Measurements from ENCODE around the gene LBHD2. TPM values are rescaled to one million over a fixed set of nuclear protein-coding genes. Genes with fewer than 3 reads are reported as not detected.

Gene LBHD2
- total RNA-seq, 1 donor from 2014 or later = not detected

DNA sequence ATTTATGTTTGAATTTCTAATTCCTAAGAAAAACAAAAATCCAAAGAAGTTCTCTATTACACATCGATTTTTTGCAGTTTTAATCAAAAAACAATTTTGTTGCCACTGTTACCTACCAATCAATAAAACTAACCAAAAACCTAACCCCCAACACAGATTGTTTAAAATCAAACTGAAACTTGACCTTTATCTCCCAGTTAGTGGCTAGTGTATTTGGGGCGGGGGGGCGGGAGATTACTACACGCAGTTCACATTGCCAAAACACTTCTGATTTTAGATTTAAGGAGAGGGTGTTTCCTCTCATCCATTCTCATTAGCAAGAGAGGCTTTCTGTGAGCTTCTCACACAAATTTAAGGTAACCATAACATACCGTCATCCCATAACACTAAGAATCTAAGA, 33.1 kb upstream of the LBHD2 start:
- Mint-ChIP-seq H3K4me1 (ENCODE audit: unreplicated experiment) (peaks cover 45% of the 10 kb centered on the region), H3K4me3 (ENCODE audit: unreplicated experiment) (no peak overlapping the region), H3K27me3 (ENCODE audit: unreplicated experiment) (no peaks in the 10 kb centered on the region), H3K9me3 (ENCODE audit: unreplicated experiment) (no peaks in the 10 kb centered on the region), H3K36me3 (ENCODE audit: unreplicated experiment) (peaks cover 9% of the 10 kb centered on the region), H3K27ac (ENCODE audit: unreplicated experiment) (no peak overlapping the region)
- no peak for DNase-seq (ENCODE audit: extremely low spot score, unreplicated experiment)
- no peak for TF ChIP-seq CTCF (IDR thresholded peaks at IDR 0.05)

DNA sequence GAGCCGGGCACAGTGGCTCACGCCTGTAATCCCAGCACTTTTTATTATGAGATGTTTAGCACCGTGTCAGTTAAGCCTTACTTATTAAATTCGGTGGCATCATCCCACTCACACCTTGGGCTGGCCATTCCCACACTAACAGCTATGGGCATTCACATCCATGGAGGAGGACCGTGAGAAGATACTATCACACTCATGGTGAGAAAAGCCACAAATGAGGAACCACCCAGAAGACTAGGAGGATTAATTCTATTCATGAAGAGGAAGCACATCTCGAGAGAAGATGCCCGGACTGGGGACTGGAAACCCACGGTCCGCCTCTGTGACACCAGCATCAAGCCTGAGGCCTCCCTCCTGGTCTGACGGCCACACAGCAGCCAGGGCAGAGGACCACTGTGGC, 31.6 kb upstream of the LBHD2 start:
- H3K4me3 Mint-ChIP-seq (ENCODE audit: unreplicated experiment) = no peak overlapping the region
- peaks cover 44% of the 10 kb centered on the region for H3K4me1 Mint-ChIP-seq (ENCODE audit: unreplicated experiment)
- no peak for TF ChIP-seq CTCF (IDR thresholded peaks at IDR 0.05)
- no peaks in the 10 kb centered on the region for H3K9me3 Mint-ChIP-seq (ENCODE audit: unreplicated experiment)
- H3K27me3 Mint-ChIP-seq (ENCODE audit: unreplicated experiment) = no peaks in the 10 kb centered on the region
- no peak for DNase-seq (ENCODE audit: extremely low spot score, unreplicated experiment)
- H3K27ac Mint-ChIP-seq (ENCODE audit: unreplicated experiment) = no peak overlapping the region
- H3K36me3 Mint-ChIP-seq (ENCODE audit: unreplicated experiment) = peaks cover 3% of the 10 kb centered on the region

DNA sequence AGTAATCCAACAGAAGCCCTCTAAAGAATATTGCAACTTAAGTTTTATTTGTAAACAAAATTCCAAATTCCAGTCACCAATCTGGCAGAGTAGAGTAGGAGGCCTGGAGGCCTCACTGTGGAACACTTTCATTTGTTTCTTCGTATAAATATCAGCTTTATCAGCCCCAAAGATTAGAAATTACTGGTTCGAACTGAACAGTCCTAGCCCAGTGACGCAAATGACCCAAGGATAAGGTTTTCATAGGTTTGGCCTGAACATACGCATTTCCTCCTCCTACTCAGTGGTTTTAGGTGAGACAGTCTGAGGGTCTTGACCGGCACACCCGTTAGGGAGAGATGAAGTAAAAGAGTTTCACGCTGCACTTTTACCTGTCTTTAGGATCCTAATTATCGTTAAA, 28.3 kb upstream of the LBHD2 start:
- Mint-ChIP-seq H3K4me1 (ENCODE audit: unreplicated experiment) (peaks cover 37% of the 10 kb centered on the region), H3K4me3 (ENCODE audit: unreplicated experiment) (peak overlapping the region; percentile 88), H3K36me3 (ENCODE audit: unreplicated experiment) (peaks cover 3% of the 10 kb centered on the region), H3K27ac (ENCODE audit: unreplicated experiment) (peak overlapping the region; percentile 75), H3K27me3 (ENCODE audit: unreplicated experiment) (no peaks in the 10 kb centered on the region), H3K9me3 (ENCODE audit: unreplicated experiment) (no peaks in the 10 kb centered on the region)
- TF ChIP-seq CTCF (IDR thresholded peaks at IDR 0.05) = no peak
- DNase-seq (ENCODE audit: extremely low spot score, unreplicated experiment) = no peak

DNA sequence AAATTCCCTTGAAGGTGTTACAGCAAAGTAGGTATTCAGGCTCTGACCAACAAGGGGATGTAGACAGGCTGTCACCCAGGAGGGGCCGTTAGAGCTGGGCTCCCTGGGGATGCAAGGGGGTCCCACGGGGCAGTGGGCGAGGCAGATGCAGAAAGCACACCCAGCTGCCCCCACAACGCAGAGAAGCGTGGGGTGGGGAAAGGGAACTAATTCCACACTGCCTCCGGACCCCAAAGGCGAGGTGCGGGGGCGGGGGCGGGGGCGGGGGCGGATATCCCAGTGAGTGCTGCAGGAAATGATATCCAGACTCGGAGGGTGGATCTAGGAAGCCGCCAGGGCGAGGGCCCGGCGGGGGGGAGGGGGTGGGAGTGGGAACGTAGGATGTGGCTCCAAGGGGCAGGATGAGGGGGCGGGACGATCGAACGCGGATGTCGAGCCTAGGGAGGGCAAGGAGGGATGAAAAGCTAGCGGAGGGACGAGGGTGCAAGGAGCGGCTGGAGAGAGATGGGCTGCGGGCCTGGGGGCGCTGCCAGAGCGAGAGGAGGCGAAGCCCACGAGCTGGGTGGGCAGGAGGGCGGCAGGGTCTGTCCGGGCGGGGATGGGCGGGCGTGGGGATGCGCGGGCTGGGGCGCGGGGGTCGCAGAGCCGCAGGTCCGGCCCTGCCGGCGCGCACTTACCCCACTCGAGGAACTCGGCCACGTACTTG, 27.5 kb upstream of the LBHD2 start:
- peak overlapping the region; percentile 88 for H3K4me3 Mint-ChIP-seq (ENCODE audit: unreplicated experiment)
- peaks cover 35% of the 10 kb centered on the region for H3K4me1 Mint-ChIP-seq (ENCODE audit: unreplicated experiment)
- no peaks in the 10 kb centered on the region for H3K9me3 Mint-ChIP-seq (ENCODE audit: unreplicated experiment)
- H3K36me3 Mint-ChIP-seq (ENCODE audit: unreplicated experiment) = peaks cover 3% of the 10 kb centered on the region
- no peaks in the 10 kb centered on the region for H3K27me3 Mint-ChIP-seq (ENCODE audit: unreplicated experiment)
- DNase-seq (ENCODE audit: extremely low spot score, unreplicated experiment) = no peak
- no peak for TF ChIP-seq CTCF (IDR thresholded peaks at IDR 0.05)
- peak overlapping the region; percentile 82 for H3K27ac Mint-ChIP-seq (ENCODE audit: unreplicated experiment)

- DNase-seq (ENCODE audit: extremely low spot score, unreplicated experiment) = no peak
- H3K27ac Mint-ChIP-seq (ENCODE audit: unreplicated experiment) = no peak overlapping the region
- H3K9me3 Mint-ChIP-seq (ENCODE audit: unreplicated experiment) = no peaks in the 10 kb centered on the region
- peak overlapping the region; percentile 88 for H3K4me3 Mint-ChIP-seq (ENCODE audit: unreplicated experiment)
- TF ChIP-seq CTCF (IDR thresholded peaks at IDR 0.05) = no peak
- no peaks in the 10 kb centered on the region for H3K27me3 Mint-ChIP-seq (ENCODE audit: unreplicated experiment)
- H3K4me1 Mint-ChIP-seq (ENCODE audit: unreplicated experiment) = peaks cover 35% of the 10 kb centered on the region
- peaks cover 3% of the 10 kb centered on the region for H3K36me3 Mint-ChIP-seq (ENCODE audit: unreplicated experiment)
Measured at GRCh38 chr14:103057028-103057371, 27.0 kb upstream of the LBHD2 start.

Data from osteocyte (in vitro differentiated cells).